Non-pigmented ciliary epithelial cell (primary cell): ENCODE results near the gene FAM72B.
"Not testable (repeated sequence)": the region's sequence is repeated elsewhere in the genome, so short reads cannot be mapped to it uniquely, and the experiment has no call there.

Experiments used
- DNase-seq: peaks from one replicate; pipeline ENCODE4 v3.0.0-alpha.2; 2010; ENCODE audit warnings: low read depth

FAM72B gene

DNA sequence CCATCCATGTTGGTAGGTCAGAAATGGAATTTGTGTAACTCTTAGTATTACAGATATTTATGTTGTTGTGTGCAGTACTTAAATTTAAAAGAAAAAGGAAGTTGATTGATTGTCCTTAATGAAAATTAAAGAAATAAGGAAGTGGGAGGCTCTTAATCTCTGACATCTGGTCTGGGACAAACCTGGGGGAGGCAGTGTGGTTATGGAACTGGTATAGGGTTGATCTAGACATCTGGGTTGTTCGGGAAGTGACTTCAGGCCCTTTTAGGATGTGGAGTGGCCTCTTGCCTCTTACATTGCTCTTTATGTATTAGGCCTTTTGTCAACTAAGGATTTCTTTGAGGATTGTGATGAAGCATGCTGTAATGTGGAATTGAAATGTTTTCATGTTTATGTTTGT lies 16.1 kb upstream of the FAM72B start:
- DNase-seq = not testable (repeated sequence)

DNA sequence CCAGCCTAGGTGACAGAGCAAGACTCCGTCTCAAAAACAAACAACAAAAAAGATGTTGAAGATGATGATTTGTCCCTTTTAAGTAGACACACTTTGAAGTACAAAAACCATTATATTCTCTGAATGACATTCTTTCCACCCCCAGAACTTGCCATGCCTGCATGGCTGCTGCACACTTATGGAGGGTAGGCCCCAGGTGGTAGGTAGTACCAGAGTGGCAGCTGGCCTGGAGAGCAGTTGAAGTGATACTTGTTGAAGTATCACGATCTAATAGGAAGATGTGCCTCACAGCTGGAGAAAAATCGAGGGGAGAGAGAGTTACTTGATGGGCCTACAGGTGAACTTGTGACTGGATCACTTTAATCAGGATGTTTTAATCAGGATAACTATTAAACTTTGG lies 15.6 kb upstream of the FAM72B start:
- not testable (repeated sequence) for DNase-seq

DNA sequence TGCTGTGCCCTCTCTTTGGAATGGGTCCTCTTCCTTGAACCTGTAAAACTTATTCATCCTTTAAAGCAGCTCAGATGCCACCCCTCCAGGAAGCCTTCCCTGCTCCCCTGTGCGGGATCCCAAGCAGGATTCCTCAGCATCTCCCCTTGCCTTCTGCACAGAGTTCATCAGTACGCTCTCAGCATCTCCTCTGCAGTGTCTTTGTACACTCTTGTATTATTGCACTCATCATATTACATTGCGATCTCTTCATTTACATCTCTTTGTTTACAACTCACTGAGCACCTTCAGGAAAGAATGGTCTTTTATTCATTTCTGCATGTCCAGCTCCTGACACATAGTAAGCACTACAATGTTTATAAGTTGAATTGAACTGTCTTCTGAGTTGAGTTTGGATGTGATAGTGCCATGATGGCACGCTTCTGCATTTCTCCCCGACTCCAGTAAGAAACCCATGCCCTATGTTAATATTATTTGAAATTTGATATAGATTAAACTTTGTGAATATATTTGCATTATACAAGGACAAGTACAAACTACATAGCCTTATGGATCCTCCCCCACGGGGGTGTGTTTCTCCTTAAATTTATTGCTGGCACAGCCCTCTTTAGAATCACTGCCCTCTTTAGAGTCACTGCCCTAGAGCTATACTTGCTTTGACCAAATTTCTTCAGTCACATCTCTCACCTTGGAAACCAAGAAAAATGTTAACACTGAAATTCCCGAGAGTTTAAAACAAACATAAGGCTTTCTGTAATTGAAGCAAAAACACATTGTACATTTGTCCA lies 13.1 kb upstream of the FAM72B start:
- DNase-seq = not testable (repeated sequence)

DNA sequence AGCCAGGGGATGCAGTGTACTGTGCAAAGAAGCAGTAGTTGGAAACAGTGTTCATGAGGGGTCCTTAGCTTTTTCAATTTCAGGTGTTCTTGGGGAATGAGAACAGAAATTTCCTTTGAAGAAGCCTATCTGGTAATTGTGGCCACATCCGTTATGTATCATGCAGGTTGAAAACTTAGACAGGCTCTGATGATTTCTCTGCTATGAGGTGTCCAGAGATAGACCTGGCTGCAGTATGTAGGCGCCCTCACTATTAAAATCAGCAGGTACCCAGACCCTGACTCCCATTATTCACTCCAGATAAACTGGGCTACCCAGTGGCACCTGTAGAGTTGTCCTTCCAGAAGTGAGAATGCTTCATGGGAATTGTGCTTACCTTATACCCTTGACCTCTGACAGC lies 8.4 kb upstream of the FAM72B start:
- DNase-seq = not testable (repeated sequence)

DNA sequence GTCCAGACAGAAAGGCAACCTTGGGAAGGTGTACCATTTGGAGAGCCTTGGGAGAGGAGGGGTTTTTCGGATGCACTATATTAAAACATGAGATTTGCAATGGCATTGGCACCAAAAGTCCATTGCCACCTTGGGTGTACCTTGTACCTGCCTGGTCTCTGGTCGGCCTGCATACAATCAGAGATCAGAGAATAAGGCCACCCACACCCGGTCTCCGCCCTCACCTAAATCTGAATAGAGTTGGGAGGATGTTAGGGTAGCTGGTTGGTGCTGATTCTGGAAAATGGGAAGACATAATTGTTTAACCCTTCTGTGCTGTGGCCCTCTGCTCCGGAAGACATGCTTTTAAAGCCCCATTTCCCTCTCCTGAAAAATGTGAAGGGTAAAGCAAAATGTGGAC lies 3.8 kb upstream of the FAM72B start:
- not testable (repeated sequence) for DNase-seq

DNA sequence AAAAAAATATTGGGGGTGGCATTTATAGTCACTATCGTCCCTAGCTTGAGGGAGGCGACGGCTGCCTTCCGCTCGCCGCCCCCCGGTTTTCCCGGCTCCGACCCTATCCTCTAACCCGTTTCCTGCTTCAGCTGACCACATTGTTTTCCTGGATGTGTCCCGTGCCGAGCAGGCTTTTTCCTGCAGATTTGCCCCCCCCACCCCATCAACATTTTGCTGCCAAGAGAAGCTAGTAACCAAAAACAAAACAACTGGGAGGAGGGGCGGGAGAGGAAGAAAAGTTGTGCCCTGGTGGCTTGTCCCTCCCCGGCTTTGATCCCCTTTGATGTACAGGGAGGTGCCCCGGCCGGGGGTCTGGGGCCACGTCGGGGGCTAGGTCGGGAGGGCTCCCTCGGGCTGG lies 2.1 kb upstream of the FAM72B start:
- not testable (repeated sequence) for DNase-seq

DNA sequence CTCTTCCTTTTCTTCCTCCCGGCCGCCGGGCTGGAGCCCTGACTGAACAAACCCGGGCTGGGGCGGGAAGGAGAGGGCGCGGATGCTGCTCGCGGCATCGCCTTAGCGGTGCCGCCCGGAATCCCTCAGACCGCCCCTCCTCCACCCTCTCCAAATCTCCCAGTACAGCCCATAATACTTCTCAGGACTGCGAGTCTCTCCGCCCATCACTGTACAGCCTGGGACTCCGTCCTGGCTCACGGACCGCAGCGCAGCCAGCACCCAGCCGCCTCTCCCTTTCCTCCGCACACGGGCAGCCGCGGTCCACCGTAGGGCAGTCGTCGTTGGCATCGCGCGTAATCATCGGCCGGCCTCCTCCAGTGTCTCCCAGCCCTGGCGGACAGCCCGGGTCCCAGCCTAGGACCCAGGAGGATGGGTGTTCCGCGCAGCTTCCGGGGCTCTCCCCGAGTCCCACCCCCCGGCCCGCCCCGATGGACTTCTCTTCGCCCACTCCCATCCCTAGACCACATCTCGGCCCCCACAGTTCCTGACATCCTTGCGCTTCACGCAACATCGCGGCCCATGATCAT lies 1.1 kb upstream of the FAM72B start:
- DNase-seq = not testable (repeated sequence)

DNA sequence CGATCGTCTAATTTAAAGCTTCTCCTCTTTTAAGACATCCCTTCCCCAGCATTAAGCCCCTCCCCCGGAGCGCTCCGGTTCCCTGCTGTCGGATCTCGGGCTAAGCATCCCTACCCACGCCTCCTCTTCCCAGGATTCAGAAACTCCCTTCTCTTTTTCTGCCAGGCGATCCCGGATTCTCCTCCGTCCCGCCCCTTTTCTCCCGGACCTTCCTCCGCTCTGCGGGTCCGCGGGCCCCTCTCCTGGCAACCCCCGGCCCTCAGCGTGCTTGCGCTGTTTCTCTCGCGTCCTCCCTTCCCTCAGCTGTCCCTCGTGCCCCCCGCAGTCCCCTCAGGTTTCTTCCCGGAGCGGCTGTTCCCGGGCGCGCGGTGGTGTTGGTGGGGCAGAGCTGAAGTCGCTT lies 273 bp downstream of the FAM72B start:
- DNase-seq = not testable (repeated sequence)

DNA sequence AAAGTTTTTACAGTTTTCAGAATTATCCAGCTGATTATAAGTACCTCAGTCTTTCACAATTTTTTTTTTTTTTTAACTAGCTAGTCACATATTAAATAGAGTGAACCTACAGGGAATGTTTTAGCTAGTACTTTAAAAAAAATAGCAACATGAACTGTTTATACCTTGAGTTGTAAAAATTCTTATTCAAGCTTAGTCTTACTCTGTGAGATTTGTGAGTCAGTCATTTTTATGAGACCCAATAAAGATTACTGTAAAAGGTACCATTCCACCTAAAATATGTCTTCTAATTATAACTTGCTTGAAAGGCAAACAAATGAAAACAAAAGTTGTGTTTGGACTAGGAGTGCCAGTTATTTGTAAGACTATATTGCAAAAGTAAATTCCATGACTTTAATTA lies 5.9 kb downstream of the FAM72B start:
- not testable (repeated sequence) for DNase-seq

DNA sequence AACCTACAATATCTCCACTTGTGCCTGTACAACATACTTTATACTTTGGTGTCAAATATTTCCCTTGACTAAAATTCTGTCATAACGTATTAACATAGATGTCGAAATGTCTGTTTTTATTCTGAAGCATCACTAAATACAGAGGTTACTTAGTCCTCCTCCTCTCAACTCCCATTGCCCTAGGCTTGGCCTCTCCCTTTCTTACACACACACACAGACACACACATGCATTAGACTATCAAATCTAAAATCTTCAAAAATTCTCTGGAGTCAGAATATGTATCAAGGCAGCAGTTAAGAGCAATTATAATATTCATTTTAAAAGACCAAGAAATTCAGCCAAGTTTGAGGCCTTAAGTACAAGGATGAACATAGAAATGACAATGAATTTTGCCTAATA lies 7.5 kb downstream of the FAM72B start:
- DNase-seq = not testable (repeated sequence)

DNA sequence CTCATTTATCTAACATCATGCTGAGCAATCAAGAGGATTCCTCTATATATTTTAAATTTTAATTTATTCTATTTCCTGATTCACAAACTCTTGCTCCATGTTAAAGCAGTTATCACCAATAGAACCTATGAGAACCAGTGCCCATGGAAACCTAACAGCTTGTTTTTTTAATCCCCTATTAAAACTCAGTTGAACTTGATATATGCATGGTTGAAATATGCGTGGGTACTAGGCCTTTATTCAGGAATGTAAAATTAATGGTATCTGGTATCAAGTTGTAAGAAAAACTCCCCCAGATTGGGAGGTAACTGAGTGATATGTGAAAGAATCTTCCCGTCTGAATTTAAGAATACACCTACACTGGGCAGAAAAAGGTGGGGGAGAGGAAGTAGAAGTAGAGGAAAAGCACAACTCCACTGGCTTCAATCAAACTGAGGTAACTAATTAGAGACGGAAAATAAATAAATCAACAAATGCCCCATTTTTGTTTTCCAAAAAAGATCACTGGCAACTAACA lies 15.9 kb downstream of the FAM72B start:
- not testable (repeated sequence) for DNase-seq

DNA sequence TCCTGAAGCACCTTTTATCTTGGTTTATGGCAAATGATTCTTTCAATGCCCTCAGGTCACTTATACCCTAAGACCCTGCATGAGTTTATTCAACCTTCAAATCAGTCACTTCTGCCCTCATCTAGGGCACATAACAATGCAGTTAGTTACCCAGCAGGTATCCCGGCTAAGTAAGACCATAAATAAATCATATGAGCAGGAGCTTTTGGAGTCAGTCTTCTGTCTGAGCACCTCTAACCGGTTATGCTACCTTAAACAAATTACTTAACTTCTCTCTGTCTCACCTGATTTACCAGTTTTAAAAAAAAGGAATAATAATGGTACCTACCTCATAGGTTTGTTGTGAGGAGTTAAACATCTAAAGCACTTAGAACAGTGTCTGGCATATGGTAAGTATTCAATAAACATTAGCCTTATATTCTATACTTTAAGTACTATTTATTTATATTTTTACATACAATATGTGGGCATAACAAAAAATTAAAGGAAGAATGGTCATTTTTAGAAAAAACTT lies 16.9 kb downstream of the FAM72B start:
- not testable (repeated sequence) for DNase-seq

DNA sequence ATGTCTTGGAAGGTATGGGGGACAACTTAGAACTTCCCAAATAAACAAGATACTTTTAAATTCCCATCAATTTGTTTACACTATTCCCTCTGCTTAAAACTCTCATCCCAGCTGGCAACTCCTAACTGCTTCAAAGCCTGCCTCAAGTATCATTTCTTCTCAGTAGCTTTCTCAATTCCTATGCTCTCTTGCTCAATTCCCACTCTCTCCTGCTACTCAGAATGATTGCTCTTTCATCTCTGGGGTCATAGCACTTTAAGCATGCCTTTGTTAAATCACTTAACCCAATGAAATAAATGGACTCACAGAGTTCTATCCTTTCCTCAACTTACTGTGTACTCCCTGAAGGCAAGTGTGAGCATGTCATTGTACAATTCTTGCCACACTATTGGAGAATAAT lies 18.8 kb downstream of the FAM72B start:
- not testable (repeated sequence) for DNase-seq

DNA sequence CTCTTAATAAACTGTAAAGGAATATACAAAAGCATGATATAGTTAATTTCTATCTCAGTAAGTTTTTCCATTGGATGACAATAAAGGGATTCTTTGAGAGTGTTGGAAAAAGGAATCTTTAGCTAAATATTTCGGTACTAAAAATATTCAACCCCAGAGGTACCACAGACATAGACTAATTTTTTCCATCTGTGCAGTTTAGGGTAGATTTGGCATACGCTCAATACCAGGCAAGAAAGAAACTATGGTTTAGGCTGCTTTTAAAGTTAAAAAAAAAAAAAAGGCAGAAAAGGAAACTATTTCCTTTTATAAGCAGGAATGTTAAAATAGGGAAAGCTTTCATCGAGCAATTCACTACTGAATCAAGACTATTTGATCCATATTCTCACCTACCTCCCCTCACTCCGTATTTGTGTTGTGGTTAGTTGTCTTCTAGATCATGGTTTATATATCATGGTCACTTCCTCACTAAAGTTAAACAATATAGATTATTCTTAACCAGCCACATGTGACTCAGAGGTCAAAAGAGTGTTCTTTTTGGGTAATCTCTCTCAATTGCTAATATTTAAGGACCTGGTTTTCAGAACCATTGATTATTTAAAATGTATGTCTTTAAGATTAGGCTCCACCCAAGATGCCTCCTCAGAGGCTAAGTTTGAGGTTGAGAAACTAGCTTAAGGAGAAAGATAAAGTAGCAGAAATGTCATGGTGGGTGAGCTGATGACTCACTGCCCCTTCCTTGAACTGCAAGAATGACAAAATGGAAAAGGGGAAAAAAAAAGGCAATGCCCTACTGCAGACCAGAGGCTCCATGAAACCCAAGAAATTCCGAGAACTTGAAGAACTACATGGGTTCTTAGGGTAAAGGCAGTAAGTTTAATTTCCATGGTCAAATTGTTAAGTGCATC lies 20.0 kb downstream of the FAM72B start:
- peak; percentile 41 for DNase-seq

DNA sequence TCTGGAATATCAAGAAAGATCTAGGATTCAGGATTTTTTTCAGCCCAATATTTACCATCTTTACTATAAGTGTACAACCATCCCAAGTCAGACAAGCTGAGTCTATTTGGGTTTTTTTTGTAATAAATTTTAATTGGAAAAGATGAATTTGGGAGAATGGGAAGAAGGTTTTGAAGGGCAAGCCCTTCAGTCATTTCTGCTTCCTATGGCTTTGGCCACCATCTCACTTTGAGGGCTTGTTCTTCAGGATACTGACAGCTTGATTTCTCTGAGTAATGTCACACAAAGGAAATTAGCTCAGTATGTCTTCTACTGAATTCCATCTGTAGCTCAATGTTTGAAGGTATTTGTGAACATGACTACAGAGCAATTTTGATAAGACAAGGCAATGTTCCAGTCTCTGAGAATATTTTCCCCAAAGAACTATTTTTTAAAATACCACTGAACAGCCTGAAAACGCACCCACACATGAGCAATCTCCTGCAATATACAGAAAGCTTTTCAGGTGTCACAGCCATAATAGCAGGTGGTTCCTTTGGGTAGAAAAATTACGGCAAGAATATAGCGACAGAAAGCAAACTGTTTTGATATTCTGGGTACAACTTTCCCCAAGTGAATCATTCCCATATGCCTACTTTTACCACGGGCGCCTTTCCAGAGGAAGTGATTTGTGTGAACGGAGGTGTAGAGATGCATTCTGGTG lies 22.8 kb downstream of the FAM72B start:
- DNase-seq = not testable (repeated sequence)

DNA sequence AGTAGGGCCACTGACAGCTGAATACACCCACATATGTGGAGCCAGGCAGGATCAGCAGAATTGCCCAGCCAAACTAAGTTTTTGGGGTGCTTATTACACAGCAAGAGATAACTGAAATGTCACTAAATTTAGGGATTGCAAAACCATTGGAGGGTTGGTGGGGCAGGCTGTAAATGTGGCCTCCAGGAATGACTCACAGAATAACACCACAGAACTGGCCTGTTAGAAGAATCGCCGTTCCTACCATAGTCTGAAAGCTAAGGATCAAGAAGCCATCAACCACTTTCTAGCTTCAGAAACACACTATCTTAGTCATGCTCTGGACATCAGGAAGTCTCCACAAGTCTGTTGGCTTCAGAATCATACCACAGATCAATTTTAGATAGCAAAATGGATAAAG lies 24.0 kb downstream of the FAM72B start:
- not testable (repeated sequence) for DNase-seq

DNA sequence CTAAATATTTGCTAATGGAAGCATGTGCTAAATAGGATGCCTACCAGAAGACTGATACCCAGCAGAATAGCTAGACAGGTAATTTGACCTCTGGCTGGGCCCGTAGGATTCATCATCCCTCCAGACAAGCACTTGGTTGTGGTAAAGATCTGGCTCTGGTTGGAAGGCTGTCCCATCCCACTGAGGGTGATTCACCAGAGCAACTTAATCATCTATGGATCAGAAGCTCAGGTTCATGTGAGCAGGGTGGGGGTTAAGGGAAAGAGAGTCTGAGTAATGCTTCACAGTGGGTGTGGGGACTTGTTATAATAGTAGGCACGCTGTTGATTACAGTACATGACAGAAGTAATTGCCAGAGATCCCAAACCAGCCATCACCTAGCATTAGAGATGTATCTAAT lies 26.5 kb downstream of the FAM72B start:
- not testable (repeated sequence) for DNase-seq

DNA sequence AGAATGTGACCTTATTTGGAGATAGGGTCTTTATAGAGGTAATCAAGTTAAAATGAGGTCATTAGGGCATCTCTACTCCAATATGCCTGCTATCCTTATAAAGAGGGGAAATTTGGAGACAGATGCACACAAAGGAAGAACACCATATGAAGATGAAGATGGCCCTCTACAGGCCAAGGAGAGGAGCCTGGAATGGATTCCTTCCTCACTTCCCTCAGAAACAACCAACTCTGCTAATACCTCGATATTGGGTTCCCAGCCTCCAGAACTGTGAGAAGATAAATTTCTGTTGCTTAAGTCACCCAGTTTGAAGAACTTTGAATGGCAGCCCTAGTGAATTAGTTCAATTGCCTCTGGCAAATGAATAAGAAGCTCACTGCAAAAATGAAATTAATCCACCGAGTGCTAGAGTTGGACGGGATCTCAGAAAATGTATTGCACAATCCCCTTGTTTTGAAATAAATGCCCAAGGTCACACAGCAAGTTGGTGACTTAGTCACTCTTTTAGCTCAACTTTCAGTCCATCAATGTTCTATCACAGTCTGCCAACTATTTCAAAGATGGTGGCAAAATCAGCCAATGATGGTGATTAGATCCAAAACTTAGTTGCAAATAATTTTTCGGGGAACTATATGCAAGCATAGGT lies 27.1 kb downstream of the FAM72B start:
- not testable (repeated sequence) for DNase-seq

DNA sequence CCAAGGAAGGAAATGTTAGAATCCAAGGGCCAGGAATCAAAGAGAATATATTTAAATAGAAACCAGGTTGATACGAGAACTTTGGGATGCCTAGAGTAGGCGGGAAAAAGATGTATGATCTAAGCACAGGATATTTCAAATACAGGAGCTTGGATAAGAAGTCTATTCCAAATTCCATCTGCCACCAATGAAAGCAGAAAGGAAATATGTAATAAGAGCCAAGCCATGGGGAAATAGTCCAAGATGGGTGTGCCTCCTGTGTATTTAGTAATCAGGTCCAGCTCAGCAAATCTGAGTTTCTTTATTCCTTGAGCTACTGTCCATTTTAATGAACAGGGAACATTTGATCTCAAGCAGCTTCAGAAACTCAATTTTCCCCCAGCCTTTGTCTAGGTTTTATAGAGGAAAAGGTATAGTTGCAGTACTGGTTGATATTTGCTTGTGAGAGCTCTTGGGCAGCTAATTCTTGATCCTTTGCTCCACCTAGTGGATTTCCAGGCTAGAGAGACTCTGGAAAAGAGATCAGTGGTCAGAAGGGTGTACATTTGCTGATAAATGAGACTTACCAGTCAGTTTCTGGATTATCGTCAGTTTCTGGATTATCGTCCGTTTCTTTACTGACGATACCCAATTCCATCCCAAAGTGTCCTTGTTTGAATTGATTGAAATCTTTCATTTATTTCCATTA lies 28.3 kb downstream of the FAM72B start:
- DNase-seq = not testable (repeated sequence)

DNA sequence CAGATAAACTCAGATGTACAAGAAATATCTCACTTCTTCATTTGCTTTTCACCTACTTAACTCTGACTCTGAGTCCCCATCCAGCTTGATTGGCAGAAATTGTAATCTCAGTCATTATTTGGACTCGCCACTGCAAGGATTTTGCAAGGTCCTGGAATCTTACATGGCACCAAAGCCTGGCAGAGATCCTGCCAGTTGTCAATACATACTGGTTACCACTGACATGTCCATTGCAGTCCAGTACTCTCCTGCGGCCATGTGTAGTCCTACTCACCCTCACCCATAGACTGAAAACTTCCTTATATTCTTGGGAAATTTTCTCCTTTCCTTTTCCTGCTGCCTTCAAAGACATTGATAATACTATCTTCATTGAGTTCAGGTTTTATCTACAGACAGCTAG lies 29.3 kb downstream of the FAM72B start:
- not testable (repeated sequence) for DNase-seq
